HepG2 (cell line): ENCODE measurements around the gene TRIM44. TPM values are rescaled to one million over a fixed set of nuclear protein-coding genes. Genes with fewer than 3 reads are reported as not detected.

Experiments used
- ATAC-seq: fragments of 200-7000 bp; cut with Tn5 transposase; 3 replicates; pipeline ENCODE4 v1.9.1; 2020; ENCODE audit warnings: mild to moderate bottlenecking, moderate library complexity
- BruUV-seq: library from RNA; stranded (reverse); fragments of 400-500 nt; replicated peaks from 2 replicates; lab custom pipeline; 2021; lab: Mats Ljungman, UMichigan
- CTCF ChIA-PET: fragments of 300-600 bp; formaldehyde crosslinking; extraction: SDS; loops from one replicate; lab custom pipeline; 2021; ENCODE audit warnings: low total read pairs, inconsistent platforms, low intra/inter-chr PET ratio; lab: Yijun Ruan, JAX
- POLR2A ChIA-PET: fragments of 350-600 bp; sonication (Branson Sonifier 250); formaldehyde crosslinking; loops from one replicate; lab custom pipeline; 2020; ENCODE audit warnings: antibody characterized with exemption, inconsistent platforms; lab: Yijun Ruan, JAX
- DNase-seq: peaks from one replicate; pipeline ENCODE4 v3.0.0-alpha.2; 2015; ENCODE audit warnings: low spot score
- FAIRE-seq: peaks from 3 replicates; lab custom pipeline; 2011; peaks lifted over from hg19 to GRCh38; lab: Jason Lieb, UNC
- H2AFZ ChIP-seq: one replicate; pipeline ENCODE4 v1.6.1; 2011; ENCODE audit warnings: low read length, inconsistent platforms
- H3K27ac ChIP-seq: fragments of 300-600 bp; 3 replicates; pipeline ENCODE4 v1.8.0; 2011; ENCODE audit warnings: mixed run types, mild to moderate bottlenecking, mixed read lengths, low read length, inconsistent platforms; ENCODE audit not compliant: insufficient read depth; ENCODE audit errors: extremely low read length
- H3K27me3 ChIP-seq, 2 experiments: fragments of 200-600 bp in 1 of 2; 2 replicates in 1 of 2; 3 replicates in 1 of 2; pipeline versions ENCODE4 v1.6.0 to v1.8.0; 2011; ENCODE audit warnings: low read length in 2 of 2, mild to moderate bottlenecking in 2 of 2, moderate library complexity in 2 of 2, inconsistent platforms in 1 of 2; ENCODE audit not compliant: insufficient read depth in 2 of 2, control insufficient read depth in 1 of 2
- H3K36me3 ChIP-seq, 2 experiments: fragments of 200-600 bp in 1 of 2; replicated peaks in 1 of 2; 2 replicates in 1 of 2; 3 replicates in 1 of 2; pipeline versions ENCODE4 v1.5.1 to v1.8.0; 2011; ENCODE audit warnings: low read length in 2 of 2, inconsistent platforms in 1 of 2; ENCODE audit not compliant: insufficient read depth in 2 of 2, control insufficient read depth in 1 of 2
- H3K4me1 ChIP-seq: 2 replicates; pipeline ENCODE4 v1.5.1; 2012; ENCODE audit warnings: low read length, inconsistent platforms; ENCODE audit not compliant: insufficient read depth
- H3K4me2 ChIP-seq: 2 replicates; pipeline ENCODE4 v1.6.0; 2011; ENCODE audit warnings: low read depth, low read length, inconsistent platforms
- H3K4me3 ChIP-seq, 3 experiments: fragments of 200-600 bp in 1 of 3; sonication (generic), shearing (Covaris generic) in 1 of 3; replicated peaks in 1 of 3; 2 replicates each; pipeline ENCODE4 v1.5.1; 2011 to 2016; ENCODE audit warnings: low read length in 3 of 3, inconsistent platforms in 2 of 3, low read depth in 2 of 3, mild to moderate bottlenecking in 2 of 3, control low read depth in 1 of 3, mixed read lengths in 1 of 3; ENCODE audit not compliant: insufficient read depth in 1 of 3
- H3K79me2 ChIP-seq: one replicate; pipeline ENCODE4 v1.6.1; 2011; ENCODE audit warnings: low read length, inconsistent platforms; ENCODE audit not compliant: insufficient read depth
- H3K9ac ChIP-seq: 2 replicates; pipeline ENCODE4 v1.6.0; 2011; ENCODE audit warnings: mild to moderate bottlenecking, low read depth, low read length, inconsistent platforms; ENCODE audit not compliant: insufficient read depth
- H3K9me3 ChIP-seq: 2 replicates; pipeline ENCODE4 v1.5.1; 2012; ENCODE audit warnings: mild to moderate bottlenecking, low read length
- H4K20me1 ChIP-seq: 2 replicates; pipeline ENCODE4 v1.6.0; 2011; ENCODE audit warnings: inconsistent platforms, mild to moderate bottlenecking, low read length, moderate library complexity; ENCODE audit not compliant: insufficient read depth
- AHR ChIP-seq: IDR thresholded peaks from 2 replicates; pipeline ENCODE4 v1.6.1; 2018; ENCODE audit warnings: missing genetic modification reagents, missing compliant biosample characterization
- ARID2 ChIP-seq: sonication (generic); formaldehyde crosslinking; IDR thresholded peaks from 2 replicates; pipeline ENCODE4 v1.8.1; 2022; ENCODE audit warnings: mild to moderate bottlenecking, missing genetic modification reagents, borderline replicate concordance
- CAMTA2 ChIP-seq: sonication (generic); formaldehyde crosslinking; IDR thresholded peaks from 2 replicates; pipeline ENCODE4 v1.4.0; 2020; ENCODE audit warnings: mild to moderate bottlenecking, missing genetic modification reagents, borderline replicate concordance
- CBFB ChIP-seq: sonication (generic); formaldehyde crosslinking; IDR thresholded peaks from 2 replicates; pipeline ENCODE4 v1.4.0; 2020; ENCODE audit warnings: missing genetic modification reagents
- CENPT ChIP-seq: sonication (generic); formaldehyde crosslinking; IDR thresholded peaks from 2 replicates; pipeline ENCODE4 v1.8.0; 2022; ENCODE audit warnings: low read depth, mild to moderate bottlenecking, moderate library complexity, missing genetic modification reagents
- FLYWCH1 ChIP-seq: sonication (generic); formaldehyde crosslinking; IDR thresholded peaks from 2 replicates; pipeline ENCODE4 v1.8.1; 2023; ENCODE audit warnings: mild to moderate bottlenecking, missing genetic modification reagents
- HHEX ChIP-seq: IDR thresholded peaks from 2 replicates; pipeline ENCODE4 v1.6.1; 2016; ENCODE audit warnings: control low read depth
- HOMEZ ChIP-seq: IDR thresholded peaks from 2 replicates; pipeline ENCODE4 v1.6.1; 2016; ENCODE audit warnings: low read depth
- MATR3 ChIP-seq: sonication (generic); formaldehyde crosslinking; IDR thresholded peaks from 2 replicates; pipeline ENCODE4 v1.4.0; 2020; ENCODE audit warnings: missing genetic modification reagents
- NCOR1 ChIP-seq: fragments of 200-600 bp; sonication (generic); IDR thresholded peaks from 2 replicates; pipeline ENCODE4 v1.7.0; 2017; ENCODE audit warnings: antibody characterized with exemption, low read length, borderline replicate concordance
- POLR2AphosphoS2 ChIP-seq: IDR thresholded peaks from 2 replicates; pipeline ENCODE4 v1.6.1; 2011; ENCODE audit warnings: low read depth, low read length, improper control_type of control experiment
- RAD51 ChIP-seq: fragments of 450-650 bp; IDR thresholded peaks from 2 replicates; pipeline ENCODE4 v1.6.1; 2016; ENCODE audit warnings: borderline replicate concordance
- REXO4 ChIP-seq: sonication (generic); formaldehyde crosslinking; IDR thresholded peaks from 2 replicates; pipeline ENCODE4 v1.8.0; 2022; ENCODE audit warnings: missing genetic modification reagents, mild to moderate bottlenecking, borderline replicate concordance
- SMARCC2 ChIP-seq: fragments of 450-650 bp; IDR thresholded peaks from 2 replicates; pipeline ENCODE4 v1.6.1; 2017; ENCODE audit warnings: antibody characterized with exemption, mild to moderate bottlenecking
- SYNCRIP ChIP-seq: fragments of 200-400 bp; formaldehyde crosslinking; IDR thresholded peaks from 2 replicates; pipeline ENCODE4 v1.6.1; 2018; ENCODE audit warnings: mild to moderate bottlenecking, low read depth, low read length; ENCODE audit not compliant: insufficient read depth
- ZBTB8A ChIP-seq: sonication (generic); formaldehyde crosslinking; IDR thresholded peaks from 2 replicates; pipeline ENCODE4 v1.4.0; 2020; ENCODE audit warnings: mild to moderate bottlenecking, low read depth, missing genetic modification reagents, borderline replicate concordance
- ZFAT ChIP-seq: sonication (generic); formaldehyde crosslinking; conservative IDR thresholded peaks from 2 replicates; pipeline ENCODE4 v1.8.1; 2023; ENCODE audit warnings: missing genetic modification reagents, inconsistent platforms
- ZKSCAN1 ChIP-seq: fragments of 150-350 bp; IDR thresholded peaks from 2 replicates; pipeline ENCODE4 v1.6.1; 2014; ENCODE audit warnings: low read length
- ZNF350 ChIP-seq: sonication (generic); formaldehyde crosslinking; IDR thresholded peaks from 2 replicates; pipeline ENCODE4 v1.4.0; 2020; ENCODE audit warnings: mild to moderate bottlenecking, low read depth, missing genetic modification reagents, borderline replicate concordance
- ZNF660 ChIP-seq: sonication (generic); formaldehyde crosslinking; IDR thresholded peaks from 2 replicates; pipeline ENCODE4 v1.5.1; 2020; ENCODE audit warnings: mild to moderate bottlenecking, low read depth, missing genetic modification reagents, borderline replicate concordance
- WGBS: methylation state at CpG from one replicate; pipeline ENCODE4 v1.1.6; 2017; ENCODE audit warnings: low lambda C conversion rate; 5-methylcytosine and 5-hydroxymethylcytosine counted together
- in situ Hi-C: cut with HindIII; loops from 2 replicates; pipeline ENCODE4 v1.10.0; 2017; ENCODE audit warnings: low pct_unique_long_range_greater_than_20kb; ENCODE audit not compliant: extremely low pct_ligation_motif_present
- intact Hi-C: fragments of 100-400 bp; cut with micrococcal nuclease; formaldehyde crosslinking; loops from one replicate; pipeline ENCODE4 v1.10.0; 2022; ENCODE audit not compliant: unreplicated experiment
- polyA plus RNA-seq, 8 experiments: library from polyadenylated mRNA; depleted of rRNA in 3 of 8; stranded (reverse) in 7 of 8; unstranded in 1 of 8; fragments of >200 nt; fragmentation: Illumina TruSeq in 4 of 8; extraction: Trizol in 4 of 8; gene quantifications; 2 replicates each; pipeline versions ENCODE4 v1.2.1 to v1.2.3, GENCODE V29; 2011 to 2016; ENCODE audit warnings: low read depth in 4 of 8, missing spikeins in 1 of 8, mixed read lengths in 1 of 8; ENCODE audit not compliant: insufficient read depth in 1 of 8
- total RNA-seq, 5 experiments: library from RNA; depleted of rRNA; stranded (reverse); fragments of >200 nt; fragmentation: Illumina TruSeq; extraction: Trizol; gene quantifications; 2 replicates each; pipeline ENCODE4 v1.2.3, GENCODE V29; 2016; ENCODE audit warnings: low read depth in 1 of 5

The TRIM44 gene
- total and polyA plus RNA-seq, 2 of the 13 experiments (the other 11 are each of a cell fraction or from before 2014, with no cell fraction given): 22.7 to 50.3 TPM

- Histone ChIP-seq H3K36me3 (peaks cover 6 to 7% of the 10 kb centered on the region in 2 experiments; a peak in 3 of 5 replicates), H3K79me2 (no peaks in the 10 kb centered on the region), H3K4me3 (no peak overlapping the region), H4K20me1 (0 out of 2 replicates have a peak, but pooled peaks cover 2% of the 10 kb centered on the region), H3K4me1 (no peaks in the 10 kb centered on the region), H3K27me3 (no peaks in the 10 kb centered on the region), H3K9ac (no peak overlapping the region), H3K27ac (no peak overlapping the region), H3K4me2 (no peak overlapping the region), H2AFZ (no peak overlapping the region), H3K9me3 (no peaks in the 10 kb centered on the region)
- intact Hi-C loops (no loop called here), in situ Hi-C loops (no loop called here)
- ATAC-seq: no peak
- POLR2A ChIA-PET: no interaction called here
- CTCF ChIA-PET: no interaction called here
- no TSS peak for BruUV-seq
- DNase-seq: no peak
- WGBS: 64% methylated on average over 3 of the region's 3 CpGs
- no peak for FAIRE-seq
- TF ChIP-seq MATR3: no peak
- no peak for TF ChIP-seq RAD51
- no peak for TF ChIP-seq ZBTB8A (CRISPR knock-in tag)
- TF ChIP-seq ARID2 (CRISPR knock-in tag): no peak
- TF ChIP-seq HHEX (CRISPR knock-in tag): no peak
- TF ChIP-seq ZFAT (CRISPR knock-in tag): no peak
Observed at GRCh38 chr11:35803115-35803514, 140.5 kb downstream of the TRIM44 start.

- Histone ChIP-seq H3K9me3 (no peaks in the 10 kb centered on the region), H3K27me3 (no peaks in the 10 kb centered on the region), H3K9ac (no peak overlapping the region), H3K4me2 (no peak overlapping the region), H3K4me3 (no peak overlapping the region), H4K20me1 (0 out of 2 replicates have a peak, but pooled peaks cover 2% of the 10 kb centered on the region), H3K36me3 (peaks cover 7 to 15% of the 10 kb centered on the region in 2 experiments; a peak in 4 of 5 replicates), H3K27ac (no peak overlapping the region), H3K4me1 (no peaks in the 10 kb centered on the region), H2AFZ (no peak overlapping the region), H3K79me2 (no peaks in the 10 kb centered on the region)
- ChIA-PET POLR2A (no interaction called here), CTCF (no interaction called here)
- 94% methylated on average over 3 of the region's 3 CpGs for WGBS
- BruUV-seq: no TSS peak
- intact Hi-C loops (no loop called here), in situ Hi-C loops (no loop called here)
- no peak for TF ChIP-seq CENPT
- TF ChIP-seq HOMEZ (CRISPR knock-in tag): no peak
- no peak for TF ChIP-seq ZNF350 (CRISPR knock-in tag)
- TF ChIP-seq ZNF660 (CRISPR knock-in tag): no peak
- TF ChIP-seq SYNCRIP: no peak
- TF ChIP-seq CAMTA2 (CRISPR knock-in tag): no peak
- TF ChIP-seq POLR2AphosphoS2: no peak
- TF ChIP-seq FLYWCH1 (CRISPR knock-in tag): no peak
- TF ChIP-seq ZKSCAN1: no peak
- TF ChIP-seq CBFB (CRISPR knock-in tag): no peak
- TF ChIP-seq SMARCC2: no peak
- TF ChIP-seq NCOR1: no peak
- no peak for TF ChIP-seq REXO4
- TF ChIP-seq AHR (CRISPR knock-in tag): no peak
- ATAC-seq (no peak), DNase-seq (no peak), FAIRE-seq (no peak)
Observed at GRCh38 chr11:35804451-35805040, 142.0 kb downstream of the TRIM44 start.
